NCI-H526 treated with DMSO at 0.1 percent for 48 hours (cell line): Measurements from ENCODE around the gene DHRS3.

Experiments used
- DNase-seq: peaks from one replicate; lab custom pipeline; 2025; lab: John Stamatoyannopoulos, UW

Gene DHRS3

DNA sequence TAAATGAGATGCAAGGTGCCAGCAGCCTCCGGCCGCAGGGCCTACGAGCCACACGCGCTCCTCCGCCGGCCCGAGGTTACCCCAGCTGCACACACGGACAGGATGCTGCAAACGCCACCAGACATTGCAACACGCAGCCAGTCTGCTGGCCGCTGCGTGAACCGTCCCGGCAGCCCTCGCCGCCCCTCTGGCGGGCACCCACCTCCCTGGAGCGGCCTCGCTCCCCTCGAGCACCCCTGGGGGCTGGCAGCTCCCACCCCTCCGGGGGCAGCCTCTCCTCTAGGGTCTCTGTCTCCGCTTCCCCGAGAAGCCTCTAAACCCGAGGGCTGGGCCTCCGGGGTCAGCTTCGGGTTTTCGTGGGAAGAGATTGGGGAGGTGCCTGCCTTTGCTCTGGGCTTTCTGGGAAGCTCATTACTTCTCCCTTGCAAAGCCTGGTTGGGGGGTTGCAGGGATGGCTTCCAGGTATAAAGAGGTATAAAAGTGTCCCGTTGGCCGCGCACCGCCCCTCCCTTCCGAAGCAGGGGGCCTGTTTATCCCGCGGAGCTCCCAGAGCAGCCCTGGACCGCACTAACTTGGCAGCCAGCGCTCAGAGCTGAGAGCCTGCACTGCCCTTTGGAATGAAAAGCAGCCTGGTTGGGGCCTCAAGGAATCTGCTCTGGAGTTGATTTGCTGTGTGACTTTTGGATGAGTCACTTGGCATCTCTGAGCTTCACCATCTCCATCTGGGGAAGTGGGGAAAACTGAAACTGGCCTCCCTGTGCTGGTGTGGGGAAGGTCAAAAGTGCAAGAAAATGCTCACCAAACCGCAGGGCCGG lies 21.8 kb downstream of the DHRS3 start:
- peak; percentile 1 for DNase-seq

DNA sequence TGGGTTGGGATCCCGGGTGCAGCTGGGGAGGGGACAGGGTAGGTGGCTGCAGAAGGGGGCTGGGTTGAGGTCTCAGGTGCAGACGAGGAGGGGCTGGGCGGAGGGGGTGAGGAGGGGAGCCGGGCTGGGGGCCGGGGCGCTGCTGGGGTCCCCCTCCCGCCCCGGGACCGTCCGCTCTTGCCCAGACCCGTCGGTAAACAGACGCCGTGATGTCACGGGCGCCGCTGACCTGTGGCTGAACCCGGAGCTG lies 22.3 kb downstream of the DHRS3 start:
- DNase-seq: no peak

DNA sequence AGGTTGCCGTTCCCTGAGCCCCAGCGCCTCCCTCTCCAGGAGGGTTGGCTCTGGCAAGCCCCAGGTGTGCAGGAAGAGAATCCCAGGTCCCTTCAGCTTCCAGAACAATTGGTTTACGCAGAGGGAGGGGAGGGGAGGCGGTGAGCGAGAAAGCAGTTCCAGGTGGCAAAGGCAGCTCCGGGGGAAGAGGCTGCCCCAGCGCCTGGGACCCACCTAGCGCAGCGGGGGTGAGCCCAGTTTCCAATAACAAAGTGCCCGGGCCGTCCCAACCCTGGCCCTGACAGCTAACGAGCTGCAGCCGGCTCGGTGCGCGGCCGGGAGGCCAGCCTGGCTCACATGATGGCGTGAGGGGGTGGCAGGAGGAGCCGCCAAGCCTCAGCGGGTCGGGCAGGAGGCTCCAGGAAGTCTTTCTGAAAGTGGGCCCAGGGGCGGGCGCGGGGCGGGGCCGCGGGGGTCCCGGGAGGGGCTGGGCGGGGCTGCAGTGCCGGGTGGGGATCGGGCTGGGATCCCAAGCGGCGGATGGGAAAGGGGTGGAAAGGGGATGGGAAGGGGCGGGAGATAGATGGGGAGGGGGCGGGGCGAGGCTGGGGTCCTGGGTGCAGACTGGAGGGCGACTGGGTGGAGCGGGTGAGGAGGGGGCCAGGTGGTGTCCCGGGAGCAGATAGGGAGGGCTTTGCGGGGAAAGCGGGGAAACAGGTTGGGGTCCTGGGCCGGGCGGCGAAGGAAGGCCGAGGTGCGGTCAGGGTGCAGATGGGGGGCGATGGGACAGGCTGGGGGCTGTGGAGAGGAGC lies 22.8 kb downstream of the DHRS3 start:
- DNase-seq: peak; percentile 34

DNA sequence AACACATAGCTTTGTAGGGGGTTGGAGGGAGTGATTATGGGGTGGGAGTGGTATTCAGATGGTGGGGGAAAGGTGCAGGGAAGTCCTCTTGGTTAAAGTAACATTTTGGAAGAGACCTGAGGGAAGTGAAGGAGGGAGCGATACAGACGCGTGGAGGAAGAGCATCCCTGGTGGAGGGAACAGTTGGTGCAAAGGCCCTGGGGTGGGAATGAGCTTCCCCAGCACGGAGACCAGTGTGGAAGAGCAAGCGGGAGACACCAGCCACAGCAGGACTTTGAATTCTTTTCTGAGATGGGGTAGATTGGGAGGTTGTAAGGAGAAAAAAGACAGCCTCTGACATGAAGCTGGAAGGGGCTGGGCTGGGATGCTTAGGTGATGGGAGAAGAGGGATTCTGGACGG lies 23.5 kb downstream of the DHRS3 start:
- DNase-seq: no peak

DNA sequence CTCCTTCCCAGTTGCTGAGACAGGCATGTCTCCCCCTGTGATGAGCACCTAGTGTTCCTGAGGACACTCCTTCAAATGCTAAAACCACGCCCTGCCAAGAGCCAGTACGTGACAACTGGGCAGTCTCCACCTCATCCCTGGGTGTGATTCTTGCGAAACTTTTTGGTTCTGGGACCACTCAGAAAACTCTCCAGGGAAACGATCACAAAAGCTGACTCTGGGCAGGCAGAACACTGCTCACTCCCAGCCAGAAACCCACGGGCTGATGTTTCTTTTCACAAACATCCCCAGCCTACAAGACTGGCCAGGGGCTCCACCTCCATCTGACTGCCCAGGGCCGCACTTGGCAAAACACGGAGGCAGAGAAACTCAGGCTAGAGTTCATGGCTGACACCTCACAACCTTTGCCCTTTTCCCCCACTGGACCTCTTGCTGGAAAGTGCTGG lies 24.4 kb downstream of the DHRS3 start:
- no peak for DNase-seq

DNA sequence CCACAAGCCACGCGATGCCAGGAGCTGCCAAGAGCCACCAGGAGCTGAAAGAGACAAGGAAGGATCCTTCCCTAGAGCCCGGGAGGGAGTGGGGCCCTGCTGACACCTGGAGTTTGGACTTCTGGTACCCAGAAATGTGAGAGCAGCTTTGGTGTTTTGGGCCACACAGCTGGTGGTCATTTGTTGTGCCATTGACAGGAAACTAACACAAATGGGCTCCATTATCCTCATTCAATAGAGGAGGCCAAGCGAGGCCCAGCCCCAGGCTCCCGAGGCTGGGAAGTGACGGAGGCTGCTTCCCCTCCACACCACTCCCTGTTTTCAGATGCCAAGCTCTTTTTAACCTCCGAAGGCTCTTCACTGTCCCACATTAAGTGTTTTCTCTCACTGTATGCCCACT lies 25.5 kb downstream of the DHRS3 start:
- no peak for DNase-seq

DNA sequence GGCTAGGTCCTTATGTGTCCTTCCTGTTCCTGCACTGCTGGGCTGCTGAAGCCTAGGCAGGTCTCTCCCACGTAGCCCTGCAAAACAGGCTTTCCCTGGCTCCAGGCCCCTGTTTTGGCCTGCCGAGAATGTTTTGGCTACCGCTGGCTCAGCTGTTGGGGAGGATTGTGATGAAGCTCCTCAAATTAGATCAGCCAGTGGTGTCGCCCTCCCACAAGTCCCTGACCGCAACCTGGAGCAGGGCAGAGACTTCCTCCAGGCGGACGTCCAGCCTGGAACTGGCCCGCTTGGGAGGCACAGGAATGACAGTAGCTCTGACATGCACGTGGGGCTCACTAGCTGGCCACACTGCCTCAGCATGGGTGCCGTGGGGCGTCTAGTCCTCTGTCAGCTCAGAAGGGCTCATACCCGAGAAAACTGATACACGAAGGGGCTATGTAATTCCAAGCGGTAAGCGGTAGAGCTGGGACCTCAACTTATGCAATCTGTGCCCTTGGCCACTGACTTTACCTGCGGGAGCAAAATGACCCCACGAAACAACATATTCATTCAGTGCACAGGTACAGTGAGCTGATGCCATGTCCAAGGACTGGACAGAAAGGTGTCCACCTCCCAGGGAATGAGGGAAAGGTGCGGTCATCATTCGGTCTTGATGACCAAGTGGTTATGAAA lies 26.6 kb downstream of the DHRS3 start:
- no peak for DNase-seq

DNA sequence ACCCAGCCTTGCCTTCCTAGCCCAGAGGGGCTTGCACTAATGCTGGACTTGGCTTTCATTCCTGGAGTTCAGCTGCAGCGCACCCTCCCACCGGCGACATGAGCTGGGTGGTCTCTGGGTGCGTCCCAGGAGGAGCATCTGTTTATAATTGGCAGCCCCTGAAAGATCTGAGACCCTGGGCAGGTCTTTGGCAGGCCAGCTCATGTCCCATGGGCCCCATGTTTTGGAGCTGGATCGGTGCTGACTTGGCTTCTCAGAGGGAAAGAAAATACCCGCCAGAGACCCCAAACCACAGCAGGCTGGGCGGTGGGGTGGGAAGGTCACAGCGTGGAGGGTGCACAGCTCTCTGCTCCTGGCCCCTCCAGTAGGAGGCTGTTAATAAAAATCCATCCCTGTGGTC lies 29.3 kb downstream of the DHRS3 start:
- DNase-seq: no peak

DNA sequence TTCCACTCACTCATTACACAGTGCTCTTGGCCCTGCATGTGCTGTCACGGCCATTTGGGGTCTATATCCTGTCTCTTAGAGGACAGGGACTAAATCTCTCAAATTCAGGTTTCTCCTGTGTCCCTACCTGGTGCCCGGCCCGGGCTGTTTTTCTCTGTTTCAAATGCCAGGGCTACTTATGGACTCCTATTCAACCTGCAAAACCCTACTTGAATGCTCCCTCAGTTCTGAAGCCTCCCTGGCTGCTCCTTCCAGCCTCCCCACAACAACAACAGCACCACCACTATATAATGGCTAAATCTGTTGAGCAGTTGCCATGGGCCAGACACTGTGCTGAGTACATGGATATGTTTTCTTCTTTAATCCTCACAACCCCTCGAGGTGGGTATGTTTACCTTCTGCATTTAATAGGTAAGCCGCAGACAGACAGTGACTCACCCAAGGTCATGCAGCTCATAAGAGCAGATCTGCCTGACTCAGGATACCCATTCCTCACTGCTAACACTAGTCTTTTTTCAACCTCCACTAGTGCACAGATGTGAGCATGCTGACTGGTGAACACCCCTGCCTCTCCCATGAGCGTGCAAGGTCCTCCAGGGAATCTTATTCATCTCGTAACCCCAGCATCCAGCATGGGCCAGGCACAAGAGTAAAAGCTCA lies 29.9 kb downstream of the DHRS3 start:
- DNase-seq: no peak

DNA sequence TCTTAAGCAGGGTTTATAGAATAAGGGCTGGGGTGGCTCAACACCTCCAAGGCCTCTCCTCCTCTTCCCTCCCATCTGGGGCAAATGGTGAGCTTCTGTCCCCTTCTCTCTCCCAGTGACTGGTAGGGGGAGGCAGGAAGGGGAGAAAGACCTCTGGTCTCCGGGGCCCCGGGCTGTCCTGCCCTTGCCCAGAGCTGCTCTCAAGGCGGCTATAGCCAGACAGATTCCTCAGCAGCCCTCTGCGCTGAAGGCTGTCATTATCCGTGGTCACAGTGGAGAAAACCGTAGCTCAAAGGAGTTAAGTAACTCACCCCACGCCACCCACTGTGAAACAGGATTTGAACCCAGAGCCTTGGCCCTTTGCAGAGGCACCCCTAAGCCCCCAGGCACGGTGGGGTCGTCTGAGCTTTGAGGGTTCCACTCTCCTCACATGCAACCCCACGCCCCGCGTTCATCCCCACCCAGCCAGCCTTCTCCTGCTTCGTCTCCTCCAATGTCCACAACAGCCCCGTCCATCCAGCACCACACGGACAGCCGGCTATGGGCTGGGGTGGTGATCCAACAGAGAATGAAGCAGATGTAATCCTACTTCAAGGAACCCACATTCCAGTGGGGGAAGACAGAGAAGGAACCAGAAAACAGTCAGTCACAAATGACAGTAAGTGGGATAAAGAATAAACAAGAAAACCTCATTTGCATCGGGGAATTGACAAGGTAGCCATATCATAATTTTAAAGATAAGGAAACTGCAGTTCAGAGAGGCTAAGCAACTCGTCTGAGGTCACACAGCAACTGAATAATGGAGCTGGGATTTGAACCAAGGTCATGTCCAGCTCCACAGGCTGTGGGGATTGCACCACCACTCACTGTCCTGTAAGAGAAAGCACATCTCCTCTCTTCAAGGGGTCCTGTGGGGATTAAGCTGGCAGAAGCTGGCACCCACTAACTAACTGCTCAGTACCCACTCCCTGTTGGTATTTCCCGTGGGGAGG lies 31.8 kb downstream of the DHRS3 start:
- no peak for DNase-seq

DNA sequence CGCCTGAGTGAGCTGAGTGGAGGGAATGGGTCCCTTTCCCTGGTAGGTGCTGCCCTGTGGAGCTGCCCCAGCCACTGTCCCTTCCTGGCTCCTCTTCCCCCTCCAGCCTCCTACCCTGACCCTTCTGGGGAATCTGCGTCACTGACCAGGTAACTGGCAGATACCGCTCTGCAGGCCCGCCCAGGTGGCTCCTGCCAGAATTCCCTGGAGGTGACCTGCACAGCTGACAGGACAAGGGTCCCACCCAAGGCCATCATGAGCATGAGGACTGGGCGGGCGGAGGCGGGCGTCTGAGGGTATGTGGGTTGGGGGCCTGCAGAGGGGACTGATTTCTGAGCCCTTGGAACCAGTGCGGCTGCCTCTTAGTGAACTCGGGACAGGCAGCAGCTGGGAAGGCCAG lies 32.5 kb downstream of the DHRS3 start:
- DNase-seq: no peak

DNA sequence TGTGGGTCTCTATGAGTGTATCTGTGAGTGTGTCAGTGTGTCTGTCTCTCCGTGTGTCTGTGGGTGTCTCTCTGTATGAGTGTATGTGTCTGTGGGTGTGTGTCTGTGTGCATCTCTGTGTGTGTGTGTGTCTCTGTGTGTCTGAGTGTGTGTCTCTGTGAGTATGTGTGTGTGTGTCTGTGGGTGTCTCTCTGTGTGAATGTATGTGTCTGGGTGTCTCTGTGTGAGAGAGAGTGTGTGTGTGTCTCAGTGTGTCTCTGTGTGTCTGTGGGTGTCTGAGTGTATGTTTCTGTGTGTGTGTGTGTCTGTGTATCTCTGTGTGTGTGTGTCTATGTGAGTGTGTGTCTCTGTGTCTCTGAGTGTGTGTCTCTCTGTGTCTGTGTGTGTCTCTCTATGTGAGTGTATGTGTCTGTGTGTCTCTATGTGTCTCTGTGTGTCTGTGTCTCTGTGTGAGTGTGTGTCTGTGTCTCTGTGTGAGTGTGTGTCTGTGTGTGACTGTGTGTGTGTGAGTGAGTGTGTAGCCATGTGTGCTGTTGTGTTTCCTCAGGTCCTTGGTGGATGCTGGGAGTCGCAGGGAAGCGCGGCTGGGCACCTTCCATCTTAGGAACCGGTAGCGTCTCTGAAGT lies 33.0 kb downstream of the DHRS3 start:
- no peak for DNase-seq

DNA sequence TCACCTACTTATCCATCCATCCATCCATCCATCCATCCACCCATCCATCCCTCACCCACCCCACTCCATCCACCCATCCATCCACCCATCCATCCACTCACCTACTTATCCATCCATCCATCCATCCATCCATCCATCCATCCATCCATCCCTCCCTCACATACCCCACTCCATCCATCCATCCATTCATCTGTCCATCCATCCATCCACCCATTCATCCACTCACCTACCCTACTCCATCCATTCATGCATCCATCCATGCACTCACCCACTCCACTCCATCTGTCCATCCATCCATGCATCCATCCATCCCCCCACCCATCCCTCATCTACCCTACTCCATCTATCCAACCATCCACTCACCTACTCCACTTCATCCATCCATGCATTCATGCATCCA lies 34.5 kb downstream of the DHRS3 start:
- no peak for DNase-seq

DNA sequence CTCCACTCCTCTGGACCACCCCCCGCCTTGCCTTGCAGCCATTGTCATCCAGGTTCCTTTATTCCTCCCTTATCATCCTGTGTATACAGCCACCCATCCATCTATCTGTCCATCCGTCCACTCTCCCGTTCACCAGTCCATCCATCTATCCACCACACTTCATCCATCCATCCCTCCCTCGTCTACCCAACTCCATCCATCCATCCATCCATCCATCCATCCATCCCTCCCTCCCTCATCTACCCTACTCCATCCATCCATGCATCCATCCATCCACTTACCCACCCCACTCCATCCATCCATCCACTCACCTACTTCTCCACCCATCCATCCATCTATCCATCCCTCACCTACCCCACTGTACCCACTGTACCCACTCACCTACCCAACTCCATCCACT lies 35.4 kb downstream of the DHRS3 start:
- DNase-seq: no peak

DNA sequence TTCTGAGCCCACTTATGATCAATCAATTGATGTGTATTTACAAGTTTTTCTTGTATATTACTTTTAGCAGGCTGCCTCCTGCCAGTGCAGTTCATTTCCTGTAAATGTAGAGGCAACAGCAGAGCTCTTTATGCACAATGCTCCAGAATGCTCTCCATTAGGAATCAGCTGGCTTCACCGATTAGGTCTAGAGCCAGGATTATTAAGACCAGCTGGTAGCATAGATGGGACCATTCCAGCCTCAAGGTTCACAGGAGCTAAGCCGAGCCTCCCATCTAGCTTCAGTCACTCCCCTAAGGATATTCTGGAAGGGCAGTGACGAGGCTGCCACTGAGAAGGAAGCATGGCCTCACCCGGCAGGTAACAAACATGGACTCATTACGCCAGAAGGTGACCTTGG lies 36.8 kb downstream of the DHRS3 start:
- DNase-seq: no peak

DNA sequence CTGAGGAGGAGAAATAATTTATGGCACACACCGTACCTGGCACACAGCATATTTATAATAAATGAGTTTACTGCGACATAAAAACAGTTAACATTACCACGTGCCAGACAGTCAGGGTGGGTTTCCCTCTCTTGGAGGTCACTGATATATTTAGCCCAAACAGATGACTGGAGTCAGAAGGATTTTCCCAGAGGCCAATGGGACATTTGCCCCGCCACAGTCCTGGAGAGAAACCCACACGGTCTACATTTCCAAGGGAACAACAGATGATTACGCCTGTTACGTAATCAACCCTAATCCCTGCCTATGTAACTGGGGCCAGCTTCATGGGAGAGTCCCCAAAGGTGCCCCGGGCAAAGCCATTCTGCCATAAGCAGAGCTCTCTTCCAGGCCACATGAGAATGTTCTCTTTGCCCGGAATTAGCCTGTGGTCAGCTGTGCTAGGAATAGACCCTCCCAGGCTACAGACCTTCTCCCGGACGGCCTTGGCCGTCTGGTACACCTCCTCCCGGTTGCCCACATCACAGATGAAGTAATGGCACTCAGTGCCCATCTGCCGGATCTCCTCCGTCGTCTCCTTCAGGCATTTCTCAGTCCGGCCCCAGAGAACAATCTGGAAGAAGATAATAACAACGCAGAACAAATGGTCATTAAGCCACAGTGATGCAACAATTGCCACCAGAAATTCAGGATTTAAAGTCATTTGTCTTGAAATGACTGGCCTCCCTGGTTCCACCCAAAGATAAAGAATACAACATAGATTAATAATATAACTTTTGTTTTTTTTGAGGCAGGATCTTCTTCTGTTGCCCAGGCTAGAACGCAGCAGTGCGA lies 37.7 kb downstream of the DHRS3 start:
- no peak for DNase-seq

DNA sequence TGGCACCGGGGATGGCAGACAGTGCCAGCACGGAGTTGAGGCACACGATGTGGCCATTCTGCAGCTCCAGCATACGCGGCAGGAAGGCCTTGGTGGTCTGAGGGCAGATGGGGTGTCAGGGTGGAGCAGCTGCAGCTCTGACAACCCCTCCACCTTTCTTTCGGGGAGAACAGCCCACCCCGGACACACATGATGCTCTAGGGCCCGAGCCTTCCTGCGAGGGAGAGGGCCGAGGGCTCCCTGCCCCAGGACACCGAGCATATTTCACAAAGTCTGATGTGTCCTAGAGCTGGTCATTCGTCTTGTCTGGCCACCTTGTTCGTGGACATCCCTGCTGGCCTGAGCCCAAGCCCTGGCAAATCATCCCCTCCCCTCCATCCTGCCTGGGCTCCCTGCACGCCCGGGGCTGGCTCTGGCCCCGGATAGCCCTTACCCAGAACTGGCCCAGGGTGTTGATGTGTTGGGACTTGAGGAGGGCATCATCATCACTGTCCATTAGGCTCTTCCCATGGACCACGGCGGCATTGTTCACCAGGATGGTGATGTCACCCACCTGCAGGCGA lies 39.1 kb downstream of the DHRS3 start:
- DNase-seq: no peak

DNA sequence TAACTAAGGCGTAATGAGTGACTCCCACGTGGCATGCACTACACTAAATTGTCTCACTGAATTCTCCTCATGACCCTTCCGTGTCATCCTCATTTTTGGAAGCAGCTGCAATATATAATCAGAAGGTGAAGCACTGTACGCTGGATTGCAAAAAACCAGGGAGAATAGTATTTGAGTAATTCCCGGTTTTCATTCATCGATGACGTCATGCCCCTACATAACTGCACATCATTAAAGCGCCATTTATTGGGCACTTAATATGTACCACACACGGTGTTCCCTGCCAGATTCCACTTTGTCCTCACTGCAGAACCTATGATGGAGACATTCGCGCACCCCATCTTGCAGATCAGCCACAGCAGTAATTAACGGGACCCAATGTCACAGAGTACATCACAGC lies 41.0 kb downstream of the DHRS3 start:
- no peak for DNase-seq

DNA sequence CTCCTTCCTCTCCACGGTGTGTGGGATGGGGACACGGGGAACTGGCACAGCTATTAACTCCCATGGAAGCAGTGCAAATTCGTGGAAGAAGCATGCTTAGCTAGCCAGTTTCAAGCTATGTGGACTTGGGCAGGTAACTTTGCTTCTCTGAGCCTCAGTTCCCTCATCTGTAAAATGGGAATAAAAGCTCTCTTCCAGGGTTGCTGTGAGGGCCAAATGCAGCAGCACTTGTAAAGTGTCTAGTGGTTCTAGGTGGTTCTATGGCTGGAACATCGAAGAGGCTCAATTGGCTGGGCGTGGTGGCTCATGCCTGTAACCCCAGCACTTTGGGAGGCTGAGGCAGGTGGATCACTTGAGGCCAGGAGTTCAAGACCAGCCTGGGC lies 43.3 kb downstream of the DHRS3 start:
- DNase-seq: no peak
